GM18870 (cell line): ENCODE measurements around the gene PAK4.

Source experiments
- ATAC-seq: cut with Tn5 transposase; IDR thresholded peaks from one replicate; pipeline ENCODE4 v1.9.1; 2021; ENCODE audit warnings: moderate library complexity; ENCODE audit not compliant: unreplicated experiment

The PAK4 gene

DNA sequence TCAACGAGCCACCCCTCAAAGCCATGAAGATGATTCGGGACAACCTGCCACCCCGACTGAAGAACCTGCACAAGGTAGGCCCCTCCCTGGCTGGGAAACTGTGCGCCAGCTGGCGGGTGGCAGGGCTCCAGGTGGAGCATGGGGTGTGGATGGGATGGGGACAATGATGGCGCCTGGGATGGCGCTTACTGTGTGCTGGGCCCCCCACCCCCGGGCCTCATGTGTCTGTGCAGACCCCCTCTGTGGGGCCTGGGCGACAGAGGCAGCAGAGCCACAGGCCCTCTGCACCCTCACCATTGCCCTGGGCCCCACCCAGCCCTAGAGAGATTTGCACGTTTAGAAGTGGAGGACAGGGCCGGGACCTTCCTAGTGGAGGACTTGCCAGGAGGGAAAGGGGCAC, 52.1 kb downstream of the PAK4 start:
- no peak for ATAC-seq

GRCh38 chr19:39178296-39179006, 52.9 kb downstream of the PAK4 start:
- ATAC-seq, result no peak

DNA sequence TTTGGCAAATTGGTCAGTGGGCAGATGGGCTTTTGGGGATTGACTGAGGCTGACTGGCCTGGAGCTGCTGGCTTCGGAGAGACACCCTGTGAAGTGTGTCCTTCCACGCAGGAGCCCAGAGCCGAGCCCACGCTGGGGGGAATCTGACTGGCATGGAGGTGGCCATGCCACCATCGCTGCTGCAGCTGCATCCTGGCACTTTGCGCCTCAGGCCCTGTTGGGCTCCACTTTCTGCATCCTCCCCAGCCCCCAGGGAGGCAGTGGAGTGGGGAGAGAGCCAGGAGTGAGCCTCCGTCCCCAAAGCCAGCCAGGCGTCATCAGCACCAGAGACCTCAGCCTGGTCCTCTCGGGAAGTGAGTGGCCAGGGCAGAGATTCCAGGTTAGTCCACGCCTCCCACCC, 54.2 kb downstream of the PAK4 start:
- no peak for ATAC-seq

GRCh38 chr19:39180749-39181148, 55.2 kb downstream of the PAK4 start:
- ATAC-seq, result no peak

DNA sequence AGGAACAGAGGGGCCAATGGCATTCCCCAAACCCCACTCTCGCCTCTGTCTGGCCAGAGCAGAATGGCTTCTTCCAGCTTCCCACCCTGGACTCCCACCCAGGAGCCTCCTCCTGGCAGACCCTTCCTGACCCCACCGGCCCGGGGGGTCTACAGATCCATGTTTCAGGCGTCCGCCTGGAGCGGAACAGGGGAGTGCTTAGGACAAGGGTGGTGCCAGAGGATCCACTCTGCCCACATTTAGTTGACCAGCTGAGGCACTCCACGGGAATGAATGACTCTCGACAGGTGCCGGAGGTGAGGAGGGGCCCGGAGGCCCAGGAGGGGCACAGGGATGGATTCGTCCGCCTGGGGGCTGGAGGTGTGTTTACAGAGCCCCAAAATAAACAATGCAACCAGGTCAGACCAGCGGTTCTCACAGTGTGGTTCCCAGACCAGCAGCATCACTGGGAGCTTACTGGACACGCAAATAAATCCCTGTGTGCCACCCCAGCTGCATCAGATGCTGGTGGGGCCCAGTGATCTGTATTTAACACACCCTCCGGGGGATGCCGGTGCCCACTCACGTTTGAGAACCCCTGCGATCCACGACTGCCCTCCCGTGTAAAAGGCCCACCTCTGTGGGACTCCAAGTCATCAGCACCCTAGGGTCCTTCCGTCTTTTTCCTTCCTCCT, 56.1 kb downstream of the PAK4 start:
- ATAC-seq, result no peak

- ATAC-seq, result no peak
Measured at GRCh38 chr19:39182174-39182505, 56.6 kb downstream of the PAK4 start.

DNA sequence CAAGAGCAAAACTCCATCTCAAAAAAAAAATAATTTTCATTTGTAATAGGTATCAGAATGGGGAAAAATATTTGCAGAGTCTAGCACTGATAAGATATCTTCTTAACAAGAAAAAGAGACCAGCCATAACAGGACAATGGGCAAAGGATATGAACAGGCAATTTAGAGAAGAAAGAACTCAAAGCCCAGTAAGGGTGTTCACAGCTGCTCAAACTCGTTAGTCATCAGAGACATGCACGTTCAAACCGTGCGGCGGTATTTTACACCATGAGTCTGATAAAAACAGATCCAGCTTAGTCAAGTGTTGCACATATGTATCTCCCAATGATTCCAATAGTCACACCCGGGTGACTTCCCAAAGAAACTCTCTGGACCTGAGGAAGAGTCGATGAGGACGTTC, 57.5 kb downstream of the PAK4 start:
- no peak for ATAC-seq

DNA sequence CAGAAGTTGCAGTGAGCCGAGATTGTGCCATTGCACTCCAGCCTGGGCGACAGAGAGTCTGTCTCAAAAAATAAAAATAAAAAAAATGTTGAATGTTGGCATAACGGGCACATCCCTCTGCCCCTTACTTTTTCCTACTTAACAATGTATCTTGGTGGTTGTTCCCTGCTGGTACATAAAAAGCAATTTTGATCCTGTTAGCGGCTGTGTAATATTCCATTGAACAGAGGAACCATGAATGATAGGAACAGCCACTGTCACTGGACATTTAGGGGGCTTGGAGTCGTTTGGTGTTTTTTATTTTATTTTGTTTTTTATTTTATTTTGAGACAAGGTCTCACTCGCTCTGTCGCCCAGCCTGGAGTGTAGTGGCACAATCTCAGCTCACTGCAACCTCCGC, 60.8 kb downstream of the PAK4 start:
- no peak for ATAC-seq

DNA sequence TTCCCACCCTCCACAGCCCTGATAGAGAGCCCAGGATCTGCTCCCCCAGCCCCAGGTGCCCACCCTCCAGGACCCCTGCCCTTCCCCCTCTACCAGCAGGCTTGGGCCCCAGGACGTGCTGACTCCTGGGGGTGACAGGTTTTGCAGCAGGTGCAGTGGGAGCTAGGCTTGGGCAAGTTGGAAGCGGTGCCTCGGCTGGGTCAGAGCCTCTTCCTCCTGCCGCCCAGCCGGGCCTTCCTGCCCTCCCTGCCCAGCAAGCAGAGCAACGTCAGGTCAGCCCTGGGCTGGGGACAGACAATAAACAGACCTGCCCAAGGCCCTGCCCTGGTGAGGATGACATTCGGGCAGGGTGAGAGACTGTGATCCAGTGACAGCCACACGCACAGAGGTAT, 62.0 kb downstream of the PAK4 start:
- no peak for ATAC-seq

DNA sequence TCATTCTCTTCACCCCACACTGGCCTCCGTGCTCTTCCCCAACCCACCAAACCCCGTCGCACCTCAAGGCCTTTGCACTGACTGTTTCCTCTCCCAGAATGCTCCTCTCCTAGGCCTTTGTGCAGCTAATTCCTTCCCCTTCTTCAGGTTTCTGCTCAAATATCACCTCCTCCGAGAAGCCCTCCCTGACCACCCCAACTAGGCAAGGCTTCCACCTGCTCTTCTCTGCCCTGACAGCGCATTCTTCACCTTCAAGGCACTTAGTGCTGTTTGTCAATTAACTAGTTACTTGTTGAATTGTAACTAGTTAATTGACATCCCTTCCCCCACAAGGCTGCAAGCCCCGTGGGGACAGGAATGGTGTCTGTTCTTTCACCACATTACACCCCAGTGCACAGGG, 63.4 kb downstream of the PAK4 start:
- ATAC-seq, result no peak

- no peak for ATAC-seq
Measured at GRCh38 chr19:39190768-39191167, 65.2 kb downstream of the PAK4 start.

DNA sequence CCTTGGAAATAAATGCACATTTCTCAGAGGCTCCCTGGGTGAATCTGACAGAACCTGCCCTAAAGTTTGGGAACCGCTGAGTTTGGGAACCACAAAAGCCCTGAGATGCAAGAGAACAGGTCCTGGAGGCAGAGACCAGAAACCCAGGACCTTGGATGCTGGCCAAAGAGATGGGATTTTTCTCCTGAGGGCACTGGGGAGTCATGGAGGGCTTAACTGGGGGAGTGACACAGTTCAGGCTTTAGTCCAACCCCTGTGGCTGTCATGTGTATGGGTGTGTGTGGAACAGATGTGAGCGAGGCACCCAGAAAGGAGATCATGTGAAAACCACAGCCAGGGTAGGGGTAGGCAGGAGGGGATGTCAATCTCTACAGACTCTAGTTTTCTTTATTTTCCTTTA, 67.3 kb downstream of the PAK4 start:
- ATAC-seq, result no peak

- ATAC-seq, result no peak
Measured at GRCh38 chr19:39193803-39194202, 68.2 kb downstream of the PAK4 start.

DNA sequence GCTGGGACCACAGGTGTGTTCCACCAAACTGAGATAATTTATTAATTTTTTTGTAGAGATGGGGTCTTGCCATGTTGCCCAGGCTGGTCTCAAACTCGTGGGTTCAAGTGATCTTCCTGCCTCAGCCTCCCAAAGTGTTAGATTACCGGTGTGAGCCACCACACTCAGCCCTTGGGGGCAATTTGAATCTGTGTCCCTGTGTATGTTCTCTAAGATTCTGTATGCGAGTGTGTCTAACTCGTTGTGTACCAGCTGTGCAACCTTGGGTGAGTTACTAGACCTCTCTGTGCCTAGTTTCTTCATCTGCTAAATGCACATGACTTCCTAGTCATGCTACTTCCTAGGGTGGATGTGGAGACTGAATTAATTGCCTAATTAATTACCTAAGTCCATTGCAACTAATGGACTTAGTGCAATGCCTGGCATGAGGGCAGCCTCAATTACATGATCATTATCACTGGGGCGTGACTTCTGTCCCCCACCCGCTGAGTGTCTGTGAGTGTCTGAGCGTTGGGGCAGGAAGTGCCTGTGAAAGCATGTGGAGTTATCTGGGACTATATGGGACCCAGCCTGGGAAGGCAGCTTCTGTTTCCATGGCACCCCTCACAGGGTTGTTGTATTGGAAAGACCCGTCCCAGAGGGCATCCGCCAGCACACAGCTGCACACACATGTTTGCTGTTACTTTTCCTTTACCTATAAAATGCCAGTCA, 69.4 kb downstream of the PAK4 start:
- ATAC-seq, result no peak

GRCh38 chr19:39195755-39196154, 70.2 kb downstream of the PAK4 start:
- ATAC-seq, result no peak

DNA sequence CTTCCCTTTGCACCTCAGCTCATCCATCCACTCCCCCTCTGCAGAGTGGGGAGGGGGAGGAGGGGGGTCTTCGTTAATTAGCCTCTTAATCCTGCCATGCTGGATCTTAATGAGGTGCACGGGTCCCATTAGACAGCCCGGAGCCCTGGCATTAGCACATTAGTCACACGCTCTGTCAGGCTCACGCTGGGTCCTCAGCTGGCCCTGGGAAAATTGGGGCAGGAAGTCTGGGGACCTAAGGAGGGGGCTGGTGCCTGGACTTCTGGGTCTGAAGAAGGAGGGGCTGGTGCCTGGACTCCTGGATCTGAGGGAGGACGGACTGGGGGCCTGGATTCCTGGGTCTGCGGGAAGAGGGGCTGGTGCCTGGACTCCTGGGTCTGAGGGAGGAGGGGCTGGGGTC, 70.7 kb downstream of the PAK4 start:
- no peak for ATAC-seq

DNA sequence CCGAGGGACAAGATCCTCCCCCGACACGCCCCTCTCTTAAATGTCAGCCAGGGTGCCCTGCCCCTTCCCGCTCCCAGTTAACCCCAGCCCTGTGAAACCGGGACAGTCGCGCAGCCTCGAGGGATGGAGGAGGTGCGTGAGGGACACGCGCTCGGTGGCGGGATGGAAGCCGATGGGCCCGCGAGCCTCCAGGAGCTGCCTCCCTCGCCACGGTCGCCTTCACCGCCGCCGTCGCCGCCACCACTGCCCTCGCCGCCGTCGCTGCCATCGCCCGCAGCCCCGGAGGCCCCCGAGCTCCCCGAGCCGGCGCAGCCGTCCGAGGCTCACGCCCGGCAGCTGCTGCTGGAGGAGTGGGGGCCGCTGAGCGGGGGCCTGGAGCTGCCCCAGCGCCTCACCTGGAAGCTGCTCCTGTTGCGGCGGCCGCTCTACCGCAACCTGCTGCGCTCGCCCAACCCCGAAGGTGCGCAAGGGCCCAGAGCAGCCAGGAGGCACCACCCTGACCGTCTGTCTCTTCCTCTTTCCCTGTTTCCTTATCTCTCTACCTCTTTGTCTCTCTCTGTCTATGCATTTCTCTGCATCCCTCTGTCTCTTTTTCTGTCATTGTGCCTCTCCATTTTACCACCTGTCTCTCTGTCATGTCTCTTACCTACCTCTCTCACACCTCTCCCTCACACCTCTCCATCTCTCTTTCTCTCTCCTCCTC, 71.4 kb downstream of the PAK4 start, which contains the start of gene NCCRP1:
TSS of gene NCCRP1 (plus strand) at position 105 of the 703 bp plus-strand sequence. CDS start at position 124, 19 bp downstream.
- no peak for ATAC-seq

GRCh38 chr19:39197808-39198207, 72.2 kb downstream of the PAK4 start:
- no peak for ATAC-seq

- no peak for ATAC-seq
Measured at GRCh38 chr19:39199025-39199424, 73.4 kb downstream of the PAK4 start.

- no peak for ATAC-seq
Measured at GRCh38 chr19:39200066-39200802, 74.6 kb downstream of the PAK4 start.

DNA sequence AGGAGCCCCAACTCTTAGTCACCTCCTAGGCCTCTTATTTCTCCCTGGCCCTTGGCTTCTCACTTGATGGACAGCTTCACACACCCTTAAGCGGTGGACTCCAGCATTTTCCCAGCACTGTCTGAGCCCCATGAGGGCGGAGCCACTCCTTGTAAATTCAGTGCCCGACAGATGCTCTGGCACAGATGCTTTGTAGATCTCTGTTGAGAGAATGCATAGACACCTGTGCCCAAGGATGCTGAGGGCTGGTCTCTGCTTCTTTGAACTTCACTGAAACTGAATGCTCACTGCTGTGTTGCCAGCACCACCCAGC, 75.2 kb downstream of the PAK4 start:
- ATAC-seq, result no peak
